ENCODE measurements around the gene OLFML2B.
A peak's percentile ranks its signal among the peaks of the same experiment; 100 is the strongest.
"Not testable (repeated sequence)": the region's sequence is repeated elsewhere in the genome, so short reads cannot be mapped to it uniquely, and the experiment has no call there.

The OLFML2B gene

GRCh38 chr1:162023547-162024501, at the start of gene OLFML2B:
Gene OLFML2B (minus strand): TSS chr1:162023869. CDS start chr1:162023430, 439 bp downstream.
- H3K4me3 Mint-ChIP-seq = peak within 1 kb of the TSS; percentile 88
- ATAC-seq (ENCODE audit: low read depth) (peak; percentile 50), DNase-seq (ENCODE audit: low spot score in 2 of 2) (no peak)
- H3K4me1 Mint-ChIP-seq = peaks cover 9% of the 10 kb centered on the region
- H3K9me3 Mint-ChIP-seq = no peaks in the 10 kb centered on the region
- H3K36me3 Mint-ChIP-seq = peaks cover 2% of the 10 kb centered on the region
- peaks cover 28% of the 10 kb centered on the region for H3K27me3 Mint-ChIP-seq
- peak within 1 kb of the TSS; percentile 46 for H3K27ac Mint-ChIP-seq

GRCh38 chr1:162072740-162073139, 49.1 kb upstream of the OLFML2B start:
- no peak overlapping the region for H3K4me3 Mint-ChIP-seq
- no peak overlapping the region for H3K27ac Mint-ChIP-seq
- ATAC-seq (ENCODE audit: low read depth) = no peak
- H3K9me3 Mint-ChIP-seq = no peaks in the 10 kb centered on the region
- no peak for DNase-seq (ENCODE audit: low spot score in 2 of 2)
- no peaks in the 10 kb centered on the region for H3K36me3 Mint-ChIP-seq
- peaks cover 3% of the 10 kb centered on the region for H3K4me1 Mint-ChIP-seq
- H3K27me3 Mint-ChIP-seq = peaks cover 18% of the 10 kb centered on the region

DNA sequence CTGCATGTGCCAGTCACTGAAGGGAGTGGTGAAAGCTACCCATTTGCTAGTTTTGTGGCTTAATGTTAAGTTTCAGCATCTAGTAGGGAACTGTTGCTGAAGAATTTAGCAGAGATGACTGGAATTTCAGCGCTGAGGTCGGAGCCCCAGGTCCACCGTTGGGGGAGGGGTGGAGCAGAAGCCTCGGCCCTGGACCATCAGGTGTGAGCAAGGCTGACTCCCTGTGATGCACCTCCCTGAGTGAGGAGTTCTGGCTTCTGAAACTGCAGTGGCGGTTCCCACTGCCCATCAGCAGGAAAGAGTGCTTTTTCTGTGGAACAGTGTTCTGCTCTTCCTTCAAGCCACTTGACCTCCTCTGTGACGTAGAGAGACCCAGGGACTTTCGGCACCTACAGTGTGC, 47.2 kb upstream of the OLFML2B start:
- peaks cover 3% of the 10 kb centered on the region for H3K4me1 Mint-ChIP-seq
- H3K36me3 Mint-ChIP-seq = no peaks in the 10 kb centered on the region
- H3K9me3 Mint-ChIP-seq = no peaks in the 10 kb centered on the region
- no peak overlapping the region for H3K4me3 Mint-ChIP-seq
- peaks cover 17% of the 10 kb centered on the region for H3K27me3 Mint-ChIP-seq
- H3K27ac Mint-ChIP-seq = no peak overlapping the region
- ATAC-seq (ENCODE audit: low read depth) (no peak), DNase-seq (ENCODE audit: low spot score in 2 of 2) (no peak)

DNA sequence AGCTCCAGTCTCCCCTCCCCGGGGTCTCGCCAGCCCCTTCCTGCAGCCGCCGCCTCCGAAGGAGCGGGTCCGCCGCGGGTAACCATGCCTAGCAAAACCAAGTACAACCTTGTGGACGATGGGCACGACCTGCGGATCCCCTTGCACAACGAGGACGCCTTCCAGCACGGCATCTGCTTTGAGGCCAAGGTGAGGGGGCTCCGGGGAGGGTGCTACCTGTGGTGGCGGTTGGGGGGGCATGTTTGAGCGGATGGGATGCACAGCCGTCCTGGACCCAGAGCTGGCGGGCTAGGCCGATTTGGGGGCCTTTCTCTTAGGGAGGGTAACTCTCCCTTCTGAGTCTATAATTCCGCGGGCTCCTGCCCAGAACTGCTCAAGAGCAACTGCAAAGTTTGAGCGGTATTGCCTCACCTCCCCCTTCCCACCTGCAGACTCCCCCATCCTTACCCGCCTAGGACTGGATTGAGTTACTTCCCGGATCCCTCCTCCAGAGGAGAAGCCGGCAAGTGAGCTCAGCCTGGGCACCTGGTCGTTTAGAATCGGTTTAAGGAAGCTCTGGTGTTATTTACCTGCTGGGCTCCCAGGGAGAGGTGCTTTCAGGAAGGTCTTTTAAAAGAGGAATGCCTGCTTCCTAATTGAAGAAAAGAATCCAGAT, 46.6 kb upstream of the OLFML2B start:
- H3K27me3 Mint-ChIP-seq = peaks cover 21% of the 10 kb centered on the region
- peaks cover 3% of the 10 kb centered on the region for H3K4me1 Mint-ChIP-seq
- H3K36me3 Mint-ChIP-seq = no peaks in the 10 kb centered on the region
- no peak overlapping the region for H3K27ac Mint-ChIP-seq
- H3K4me3 Mint-ChIP-seq = peak overlapping the region; percentile 88
- H3K9me3 Mint-ChIP-seq = no peaks in the 10 kb centered on the region
- ATAC-seq (ENCODE audit: low read depth) (no peak), DNase-seq (ENCODE audit: low spot score in 2 of 2) (peak in 1 of 2 donors; percentile 32)

DNA sequence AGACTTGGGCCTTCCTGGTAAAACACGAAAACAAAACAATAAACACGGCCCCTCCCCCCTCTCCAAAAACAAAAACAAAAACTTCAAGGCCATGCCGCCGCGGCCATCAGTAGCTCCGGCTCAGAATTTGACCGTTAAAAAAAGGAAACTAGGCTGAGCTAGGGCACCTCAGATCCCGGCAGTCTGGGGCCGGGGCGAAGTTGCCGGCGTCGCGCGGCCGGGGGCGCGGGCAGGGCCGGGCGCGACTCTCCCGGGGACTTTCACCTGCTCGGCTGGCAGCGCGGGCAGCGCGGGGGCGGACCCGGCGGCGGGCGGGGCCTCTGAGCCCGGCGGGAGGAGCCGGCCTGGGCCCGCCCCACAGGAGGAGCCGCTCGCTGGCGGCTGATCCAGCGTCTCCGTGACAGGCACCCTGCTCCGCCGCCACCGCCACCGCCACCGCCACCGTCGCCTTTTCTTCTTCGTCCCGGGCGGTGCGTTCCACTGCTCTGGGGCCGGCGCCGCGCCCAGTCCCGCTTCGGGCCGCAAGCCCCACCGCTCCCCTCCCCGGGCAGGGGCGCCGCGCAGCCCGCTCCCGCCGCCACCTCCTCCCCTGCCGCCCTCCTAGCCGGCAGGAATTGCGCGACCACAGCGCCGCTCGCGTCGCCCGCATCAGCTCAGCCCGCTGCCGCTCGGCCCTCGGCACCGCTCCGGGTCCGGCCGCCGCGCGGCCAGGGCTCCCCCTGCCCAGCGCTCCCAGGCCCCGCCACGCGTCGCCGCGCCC, 45.8 kb upstream of the OLFML2B start, which contains the start of gene NOS1AP:
Gene NOS1AP, plus strand, starts transcription at position 358 of the 760 bp plus-strand sequence. CDS start 487 bp downstream, outside the sequence.
- Mint-ChIP-seq H3K27ac (no peak within 1 kb of the TSS), H3K27me3 (peaks cover 26% of the 10 kb centered on the region)
- peak; percentile 53 to 64 for DNase-seq (ENCODE audit: low spot score in 2 of 2)

DNA sequence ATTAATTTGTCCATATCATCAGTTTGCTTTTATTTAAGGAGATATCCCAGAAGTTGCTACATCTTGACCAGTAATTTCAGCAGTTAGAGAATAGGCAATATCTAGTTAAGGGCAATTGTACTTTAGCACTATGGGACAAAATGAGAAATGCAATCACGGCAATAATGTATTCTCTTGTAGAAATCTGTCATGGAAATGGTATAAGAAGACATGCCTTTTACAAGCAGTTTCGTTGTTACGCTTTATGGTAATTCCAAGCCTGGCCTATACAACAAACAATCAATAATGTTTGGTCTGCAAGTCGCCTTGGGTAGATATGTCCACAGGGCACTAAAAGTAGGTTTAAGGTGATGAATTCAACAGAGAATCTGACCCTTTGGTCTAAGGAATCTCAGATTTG, 44.6 kb upstream of the OLFML2B start:
- no peaks in the 10 kb centered on the region for H3K9me3 Mint-ChIP-seq
- ATAC-seq (ENCODE audit: low read depth) = no peak
- peaks cover 27% of the 10 kb centered on the region for H3K27me3 Mint-ChIP-seq
- H3K4me3 Mint-ChIP-seq = no peak overlapping the region
- no peaks in the 10 kb centered on the region for H3K36me3 Mint-ChIP-seq
- no peak for DNase-seq (ENCODE audit: low spot score in 2 of 2)
- H3K4me1 Mint-ChIP-seq = peaks cover 3% of the 10 kb centered on the region
- H3K27ac Mint-ChIP-seq = no peak overlapping the region

More for the DNA sequence above, 45.8 kb upstream of the OLFML2B start, which contains the start of gene NOS1AP:
- peaks cover 3% of the 10 kb centered on the region for H3K4me1 Mint-ChIP-seq
- no peaks in the 10 kb centered on the region for H3K36me3 Mint-ChIP-seq
- peak; percentile 98 for ATAC-seq (ENCODE audit: low read depth)
- H3K4me3 Mint-ChIP-seq = peak within 1 kb of the TSS; percentile 88
- no peaks in the 10 kb centered on the region for H3K9me3 Mint-ChIP-seq

- no peak for DNase-seq (ENCODE audit: low spot score in 2 of 2)
- peaks cover 30% of the 10 kb centered on the region for H3K27me3 Mint-ChIP-seq
- ATAC-seq (ENCODE audit: low read depth) = no peak
- no peak overlapping the region for H3K4me3 Mint-ChIP-seq
- H3K36me3 Mint-ChIP-seq = no peaks in the 10 kb centered on the region
- H3K9me3 Mint-ChIP-seq = no peaks in the 10 kb centered on the region
- H3K4me1 Mint-ChIP-seq = peaks cover 3% of the 10 kb centered on the region
- no peak overlapping the region for H3K27ac Mint-ChIP-seq
These were observed 43.8 kb upstream of the OLFML2B start for GRCh38 chr1:162067466-162067865.

GRCh38 chr1:162066836-162067235, 43.2 kb upstream of the OLFML2B start:
- not testable (repeated sequence) for H3K9me3 Mint-ChIP-seq; H3K4me1 Mint-ChIP-seq; H3K4me3 Mint-ChIP-seq; H3K27ac Mint-ChIP-seq; DNase-seq (ENCODE audit: low spot score in 2 of 2); ATAC-seq (ENCODE audit: low read depth); H3K36me3 Mint-ChIP-seq
- peaks cover 29% of the 10 kb centered on the region for H3K27me3 Mint-ChIP-seq

GRCh38 chr1:162065016-162065415, 41.3 kb upstream of the OLFML2B start:
- Mint-ChIP-seq H3K4me3 (no peak overlapping the region), H3K4me1 (peaks cover 1% of the 10 kb centered on the region), H3K36me3 (no peaks in the 10 kb centered on the region), H3K9me3 (no peaks in the 10 kb centered on the region), H3K27ac (no peak overlapping the region), H3K27me3 (peaks cover 25% of the 10 kb centered on the region)
- DNase-seq (ENCODE audit: low spot score in 2 of 2) = no peak
- ATAC-seq (ENCODE audit: low read depth) = no peak

DNA sequence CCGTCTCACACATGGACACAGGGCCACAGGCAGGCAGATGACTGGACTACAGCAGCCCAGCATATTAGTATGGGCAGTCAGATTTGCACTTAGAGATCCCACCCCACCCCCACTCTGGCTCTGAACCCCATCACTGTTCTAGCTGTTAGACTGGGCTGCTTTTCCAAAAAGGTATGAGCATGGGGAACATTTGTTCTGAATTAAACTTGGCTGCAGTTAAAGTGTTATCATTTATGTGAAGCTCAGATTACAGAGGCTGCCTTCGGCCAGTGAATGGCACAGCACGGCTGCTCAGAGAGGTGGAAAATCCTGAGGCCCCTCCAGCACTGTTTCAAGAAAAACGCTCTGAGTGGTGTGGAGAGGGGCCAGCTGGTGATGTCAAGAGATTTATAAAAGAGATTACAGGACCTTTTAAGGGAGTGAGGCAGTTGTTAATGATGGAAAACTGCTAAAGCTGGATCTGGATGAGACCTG, 38.9 kb upstream of the OLFML2B start:
- no peak overlapping the region for H3K27ac Mint-ChIP-seq
- H3K27me3 Mint-ChIP-seq = peaks cover 21% of the 10 kb centered on the region
- DNase-seq (ENCODE audit: low spot score in 2 of 2) = no peak
- H3K4me1 Mint-ChIP-seq = no peaks in the 10 kb centered on the region
- no peak overlapping the region for H3K4me3 Mint-ChIP-seq
- no peaks in the 10 kb centered on the region for H3K36me3 Mint-ChIP-seq
- H3K9me3 Mint-ChIP-seq = no peaks in the 10 kb centered on the region
- ATAC-seq (ENCODE audit: low read depth) = no peak

GRCh38 chr1:162060314-162060713, 36.6 kb upstream of the OLFML2B start:
- Mint-ChIP-seq H3K4me3 (no peak overlapping the region), H3K27me3 (peaks cover 21% of the 10 kb centered on the region), H3K27ac (no peak overlapping the region), H3K4me1 (no peaks in the 10 kb centered on the region), H3K36me3 (no peaks in the 10 kb centered on the region), H3K9me3 (no peaks in the 10 kb centered on the region)
- ATAC-seq (ENCODE audit: low read depth) (no peak), DNase-seq (ENCODE audit: low spot score in 2 of 2) (no peak)

DNA sequence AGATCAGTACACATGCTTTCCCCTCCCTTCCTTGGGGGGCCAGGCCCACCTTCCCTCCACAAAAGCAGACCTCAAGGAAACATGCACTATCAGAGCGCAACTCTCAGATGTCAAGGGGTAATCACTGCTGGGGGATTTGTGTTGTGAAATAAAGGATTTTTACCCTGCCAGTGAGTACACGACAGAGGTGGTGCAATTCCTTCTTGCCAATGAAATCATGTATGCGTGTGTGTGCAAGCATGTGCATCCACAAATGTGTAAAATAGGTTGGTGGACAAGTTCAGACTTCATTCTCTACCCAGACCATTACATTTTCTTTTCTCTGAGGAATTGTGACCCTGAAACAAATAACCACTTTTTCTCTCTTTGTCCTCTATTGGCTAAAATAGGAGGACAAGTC, 36.1 kb upstream of the OLFML2B start:
- Mint-ChIP-seq H3K36me3 (no peaks in the 10 kb centered on the region), H3K9me3 (no peaks in the 10 kb centered on the region), H3K4me3 (no peak overlapping the region), H3K27me3 (peaks cover 19% of the 10 kb centered on the region), H3K4me1 (no peaks in the 10 kb centered on the region), H3K27ac (no peak overlapping the region)
- ATAC-seq (ENCODE audit: low read depth) = no peak
- no peak for DNase-seq (ENCODE audit: low spot score in 2 of 2)

DNA sequence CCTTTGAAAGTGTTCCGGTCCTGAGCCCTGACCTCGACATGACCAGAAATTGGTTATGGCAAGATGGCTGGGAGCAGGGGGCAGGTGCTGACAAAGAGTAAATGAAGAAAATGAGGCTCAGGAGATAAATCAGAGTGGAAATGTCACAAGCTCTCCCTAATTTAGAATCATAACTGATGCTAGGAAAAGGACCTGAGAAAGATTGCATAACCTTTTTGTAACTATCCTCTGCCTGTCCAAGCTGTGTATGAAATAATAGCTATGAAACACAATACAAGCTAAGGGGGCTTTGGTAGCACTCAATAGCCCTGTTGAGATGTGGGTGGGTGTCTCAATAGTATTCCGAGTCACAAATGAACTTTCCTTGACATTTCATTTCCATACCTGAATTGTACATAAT, 32.9 kb upstream of the OLFML2B start:
- H3K4me1 Mint-ChIP-seq = no peaks in the 10 kb centered on the region
- no peak overlapping the region for H3K4me3 Mint-ChIP-seq
- DNase-seq (ENCODE audit: low spot score in 2 of 2) (no peak), ATAC-seq (ENCODE audit: low read depth) (no peak)
- no peaks in the 10 kb centered on the region for H3K36me3 Mint-ChIP-seq
- H3K27me3 Mint-ChIP-seq = peaks cover 16% of the 10 kb centered on the region
- no peak overlapping the region for H3K27ac Mint-ChIP-seq
- H3K9me3 Mint-ChIP-seq = no peaks in the 10 kb centered on the region
